Transverse colon (tissue), 4 donors: ENCODE data around the gene KLK1. TPM values are rescaled to one million over a fixed set of nuclear protein-coding genes. Genes with fewer than 3 reads are reported as not detected.
A peak's percentile ranks its signal among the peaks of the same experiment; 100 is the strongest.
"Not testable (repeated sequence)": the region's sequence is repeated elsewhere in the genome, so short reads cannot be mapped to it uniquely, and the experiment has no call there.

Experiments
- DNase-seq: peaks from one replicate; pipeline ENCODE4 v3.0.0-alpha.2; 2019
- H3K27ac ChIP-seq, 4 donors: fragments of 200-600 bp; sonication (generic); 2 replicates each; pipeline ENCODE4 v1.5.1; 2016 to 2018; ENCODE audit warnings: inconsistent platforms in 4 of 4
- H3K27me3 ChIP-seq: fragments of 200-600 bp; sonication (generic); 2 replicates; pipeline ENCODE4 v1.5.1; 2017; ENCODE audit warnings: inconsistent platforms
- H3K36me3 ChIP-seq, 4 donors: fragments of 200-600 bp; sonication (generic); 2 replicates each; pipeline ENCODE4 v1.5.1; 2017 to 2019; ENCODE audit warnings: inconsistent platforms in 4 of 4
- H3K4me1 ChIP-seq, 4 donors: fragments of 200-600 bp; sonication (generic); 2 replicates each; pipeline ENCODE4 v1.5.1; 2017 to 2020; ENCODE audit warnings: inconsistent platforms in 4 of 4
- H3K4me3 ChIP-seq, 4 donors: fragments of 200-600 bp; sonication (generic); 1 replicate in 1 of 4; 2 replicates in 3 of 4; pipeline versions ENCODE4 v1.5.1 to v1.6.1; 2017 to 2019; ENCODE audit warnings: inconsistent platforms in 4 of 4
- H3K9me3 ChIP-seq, 2 donors: fragments of 200-600 bp; sonication (generic); 2 replicates each; pipeline ENCODE4 v1.5.1; 2017 to 2019; ENCODE audit warnings: inconsistent platforms in 2 of 2
- CTCF ChIP-seq, 5 experiments: fragments of 200-600 bp in 3 of 5; fragments of 450-650 bp in 2 of 5; sonication (generic) in 3 of 5; IDR thresholded peaks; 1 replicate in 2 of 5; 2 replicates in 3 of 5; pipeline ENCODE4 v1.5.1; 2016 to 2017; ENCODE audit warnings: antibody characterized with exemption in 5 of 5, inconsistent platforms in 3 of 5, mild to moderate bottlenecking in 2 of 5, moderate library complexity in 1 of 5
- EP300 ChIP-seq: sonication (generic); formaldehyde crosslinking; IDR thresholded peaks from one replicate; pipeline ENCODE4 v1.6.1; 2017; ENCODE audit warnings: antibody characterized with exemption, low read depth
- POLR2A ChIP-seq: fragments of 450-650 bp; IDR thresholded peaks from one replicate; pipeline ENCODE4 v1.6.1; 2016; ENCODE audit warnings: antibody characterized with exemption, mild to moderate bottlenecking, moderate library complexity
- POLR2AphosphoS5 ChIP-seq, 3 donors: sonication (generic); formaldehyde crosslinking; IDR thresholded peaks; one replicate each; pipeline ENCODE4 v1.6.1; 2016; ENCODE audit warnings: antibody characterized with exemption in 3 of 3
- WGBS, 2 donors: methylation state at CpG; one replicate each; pipeline ENCODE4 v1.1.5; 2018; ENCODE audit warnings: low coverage in 1 of 2; 5-methylcytosine and 5-hydroxymethylcytosine counted together
- in situ Hi-C, 4 donors: fragments of 200-750 bp; cut with MboI; loops; one replicate each; pipeline versions ENCODE4 v1.15.0 to v1.15.1; 2017; ENCODE audit warnings: low sequenced_read_pairs in 3 of 4, low pct_ligation_motif_present in 1 of 4, low pct_unique_long_range_greater_than_20kb in 1 of 4
- intact Hi-C: fragments of 100-400 bp; cut with DNase I; formaldehyde crosslinking; loops from one replicate; pipeline ENCODE4 v1.15.1; 2023; ENCODE audit warnings: low total_unique reads
- total RNA-seq, 4 donors: library from RNA; depleted of rRNA; stranded (reverse); fragments of >200 nt; gene quantifications; one replicate each; pipeline ENCODE4 v1.1.0, GENCODE V29; 2016

KLK1 gene
- total RNA-seq, 4 donors from 2014 or later: 17.0 to 150 (median 35.4) TPM

- no peak overlapping the region for H3K27ac ChIP-seq
- no peaks in the 10 kb centered on the region for H3K9me3 ChIP-seq
- H3K4me3 ChIP-seq: no peak overlapping the region
- peaks cover 13% of the 10 kb centered on the region for H3K27me3 ChIP-seq
- no peaks in the 10 kb centered on the region for H3K36me3 ChIP-seq
- WGBS, 2 donors: 76% methylated on average over 3 of the region's 3 CpGs; no CpG with 5 or more reads in 1 of the 2 donors
- intact Hi-C loops (no loop called here), in situ Hi-C loops (no loop called here)
- no peak for DNase-seq
- no peaks in the 10 kb centered on the region for H3K4me1 ChIP-seq
- no peak for TF ChIP-seq CTCF (IDR thresholded peaks at IDR 0.05)
- TF ChIP-seq POLR2AphosphoS5 (IDR thresholded peaks at IDR 0.05): no peak
- no peak for TF ChIP-seq POLR2A
- TF ChIP-seq EP300: no peak
Observed at GRCh38 chr19:50812474-50812873, 11.1 kb downstream of the KLK1 start.

- intact Hi-C loops, DNase-seq, H3K27ac ChIP-seq, H3K9me3 ChIP-seq, H3K4me1 ChIP-seq, H3K36me3 ChIP-seq, H3K27me3 ChIP-seq, H3K4me3 ChIP-seq, in situ Hi-C loops: not testable (repeated sequence)
- 90% methylated on average over 3 of the region's 3 CpGs; no CpG with 5 or more reads in 1 of the 2 donors for WGBS, 2 donors
Observed at GRCh38 chr19:50811622-50812238, 11.9 kb downstream of the KLK1 start.

GRCh38 chr19:50808856-50809255 is 14.7 kb downstream of the KLK1 start:
- intact Hi-C loops (no loop called here), in situ Hi-C loops (no loop called here)
- Histone ChIP-seq H3K4me3 (no peak overlapping the region), H3K27ac (no peak overlapping the region), H3K9me3 (no peaks in the 10 kb centered on the region), H3K27me3 (no peaks in the 10 kb centered on the region), H3K4me1 (peaks cover 1 to 9% (median 7%) of the 10 kb centered on the region in 4 donors), H3K36me3 (no peaks in the 10 kb centered on the region)
- TF ChIP-seq CTCF (IDR thresholded peaks at IDR 0.05): no peak
- TF ChIP-seq POLR2AphosphoS5 (IDR thresholded peaks at IDR 0.05): no peak
- no peak for TF ChIP-seq POLR2A
- no peak for TF ChIP-seq EP300
- no peak for DNase-seq
- WGBS, 2 donors: 55% methylated on average over 1 of the region's 1 CpG; no CpG with 5 or more reads in 1 of the 2 donors

GRCh38 chr19:50804420-50805272 is 18.9 kb downstream of the KLK1 start:
- peak; percentile 98 for DNase-seq
- Histone ChIP-seq H3K4me1 (peaks cover 6 to 26% (median 22%) of the 10 kb centered on the region in 4 donors), H3K27ac (peak overlapping the region; percentile 91 to 97 (median 95)), H3K27me3 (no peaks in the 10 kb centered on the region), H3K4me3 (peak overlapping the region; percentile 68 to 99 (median 94)), H3K9me3 (no peaks in the 10 kb centered on the region), H3K36me3 (no peaks in the 10 kb centered on the region)
- in situ Hi-C loops (no loop called here), intact Hi-C loops (no loop called here)
- WGBS, 2 donors: 0% methylated on average over 62 of the region's 62 CpGs; no CpG with 5 or more reads in 1 of the 2 donors
- TF ChIP-seq POLR2AphosphoS5 (IDR thresholded peaks at IDR 0.05) (peak; percentile 44 to 90 (median 84)), POLR2A (peak; percentile 84), CTCF (IDR thresholded peaks at IDR 0.05) (no peak)
